GM21381 (cell line): ENCODE results near the gene MUC16.

Experiments
- ATAC-seq: cut with Tn5 transposase; IDR thresholded peaks from one replicate; pipeline ENCODE4 v1.9.1; 2021; ENCODE audit warnings: mild to moderate bottlenecking, moderate library complexity; ENCODE audit not compliant: unreplicated experiment

The MUC16 gene

DNA sequence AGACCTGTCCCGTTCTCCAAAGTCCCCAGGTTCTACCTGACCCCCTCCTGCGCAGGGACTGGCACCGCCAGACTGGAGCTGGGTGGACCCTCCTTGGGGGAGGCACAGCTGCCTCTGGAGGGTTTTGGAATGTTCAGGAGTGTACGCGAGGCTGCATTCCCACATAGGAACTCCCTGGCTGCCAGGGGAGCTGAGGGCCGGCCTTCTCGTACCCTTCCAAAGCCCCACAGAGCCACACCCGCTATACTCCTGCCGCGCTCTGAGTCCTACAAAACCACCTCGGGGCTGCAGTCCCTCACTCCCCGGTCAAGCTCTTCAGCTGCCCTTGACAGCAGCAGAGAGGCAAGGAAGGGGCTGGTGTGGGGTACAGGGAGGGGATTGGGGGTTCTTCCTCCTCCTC is 484 bp upstream of the MUC16 start:
- ATAC-seq: no peak

- no peak for ATAC-seq
Measured at GRCh38 chr19:9009431-9009830, 778 bp downstream of the MUC16 start.

DNA sequence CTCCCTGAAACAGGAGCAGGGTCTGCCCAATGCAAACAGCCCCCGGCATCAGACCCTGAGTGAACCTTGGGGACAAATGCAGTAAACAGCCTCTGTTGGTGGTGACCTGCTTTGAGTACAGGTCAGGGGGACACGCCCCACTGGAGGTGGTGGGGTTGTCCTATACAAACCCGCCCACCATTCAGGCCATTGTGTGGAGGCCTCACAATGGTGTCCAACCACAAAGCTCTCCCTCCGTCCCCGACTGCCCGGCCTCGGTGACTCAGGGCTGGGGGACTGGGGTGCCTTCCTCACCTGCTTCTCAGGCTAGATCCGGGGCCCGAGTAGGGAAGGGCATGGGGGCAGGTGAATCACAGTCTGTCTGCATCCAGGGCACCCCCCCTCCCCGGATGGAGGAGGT is 1.5 kb downstream of the MUC16 start:
- no peak for ATAC-seq

DNA sequence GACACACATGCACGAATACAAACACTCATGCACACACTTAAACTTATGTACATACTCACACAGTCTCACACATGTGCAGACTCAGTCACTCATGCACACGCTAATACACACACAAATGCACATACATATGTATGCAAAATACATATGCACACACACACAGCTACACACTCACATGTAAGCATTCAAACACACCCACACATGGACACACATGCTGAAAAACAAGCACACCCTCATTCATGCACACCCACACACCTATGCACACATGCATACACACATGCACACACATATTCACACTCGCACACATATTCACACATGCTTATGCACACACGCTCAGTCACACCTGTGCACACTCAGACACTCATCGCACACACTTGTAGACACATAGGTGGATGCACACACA is 9.3 kb downstream of the MUC16 start:
- no peak for ATAC-seq

DNA sequence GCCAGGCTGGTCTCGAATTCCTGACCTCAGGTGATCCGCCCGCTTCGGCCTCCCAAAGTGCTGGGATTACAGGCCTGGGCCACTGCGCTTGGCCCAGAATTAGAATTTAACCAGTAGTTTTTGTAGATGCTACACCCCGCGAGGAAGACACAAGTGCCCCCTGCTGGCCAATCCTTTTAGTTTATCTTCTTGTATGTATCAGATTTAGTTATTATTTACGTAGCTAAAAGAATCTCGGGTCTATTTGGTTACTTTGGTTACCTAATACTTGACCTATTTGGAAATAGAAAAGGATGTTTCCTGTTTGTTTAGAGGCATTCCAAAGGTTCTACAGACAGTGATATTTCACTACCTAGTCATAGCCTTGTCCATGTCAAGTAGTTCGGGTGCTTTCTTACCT is 22.0 kb downstream of the MUC16 start:
- ATAC-seq: no peak

GRCh38 chr19:8986296-8986695 is 23.9 kb downstream of the MUC16 start:
- ATAC-seq: no peak

DNA sequence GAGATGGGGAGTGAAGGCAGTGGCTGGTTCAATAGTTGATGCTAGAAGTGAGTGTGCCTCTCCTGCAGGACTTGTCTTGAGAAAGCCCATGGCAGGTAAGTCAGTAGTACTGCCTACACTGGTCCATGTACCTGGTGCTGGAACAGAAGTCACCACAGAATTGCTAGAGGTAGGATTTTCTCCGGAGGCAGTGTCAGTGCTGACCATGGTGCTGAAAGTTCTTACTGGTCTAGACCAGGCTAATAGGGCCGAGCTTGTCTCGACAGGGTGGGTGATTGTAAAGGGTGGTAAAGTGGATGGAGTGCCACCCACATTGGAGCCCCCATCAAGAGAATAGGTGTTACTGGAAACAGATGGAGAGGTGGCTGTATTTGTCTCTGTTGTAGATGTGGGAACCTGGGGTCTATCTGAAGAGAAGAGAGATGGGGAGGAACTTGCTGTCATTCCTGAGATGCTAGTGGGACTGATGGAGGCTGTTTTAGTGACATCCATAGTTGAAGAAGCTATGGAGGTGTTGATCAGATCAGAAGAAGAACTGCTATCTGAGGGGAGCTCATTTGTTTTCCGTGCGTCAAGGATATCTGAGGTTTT is 36.6 kb downstream of the MUC16 start:
- no peak for ATAC-seq

GRCh38 chr19:8965887-8966286 is 44.3 kb downstream of the MUC16 start:
- ATAC-seq: no peak
